GM18873 (cell line): ENCODE measurements around the gene RMND1.
A peak's percentile ranks its signal among the peaks of the same experiment; 100 is the strongest.
"Not testable (repeated sequence)": the region's sequence is repeated elsewhere in the genome, so short reads cannot be mapped to it uniquely, and the experiment has no call there.

ENCODE experiments used
- ATAC-seq: cut with Tn5 transposase; IDR thresholded peaks from one replicate; pipeline ENCODE4 v1.9.1; 2021; ENCODE audit warnings: mild to moderate bottlenecking, moderate library complexity, moderate number of reproducible peaks; ENCODE audit not compliant: unreplicated experiment, low FRiP score

Gene RMND1

GRCh38 chr6:151451950-151452749, at the start of gene RMND1:
Gene RMND1 (minus strand): TSS chr6:151452126. CDS start chr6:151445811, 6,315 bp downstream.
- peak; percentile 94 for ATAC-seq

GRCh38 chr6:151499551-151499950, 47.6 kb upstream of the RMND1 start:
- ATAC-seq, result no peak

- peak; percentile 74 for ATAC-seq
These were observed 46.4 kb upstream of the RMND1 start for GRCh38 chr6:151498327-151498726.

- peak; percentile 20 for ATAC-seq
These were observed 46.0 kb upstream of the RMND1 start for GRCh38 chr6:151497905-151498304.

GRCh38 chr6:151495380-151495779, 43.5 kb upstream of the RMND1 start:
- ATAC-seq, result no peak

DNA sequence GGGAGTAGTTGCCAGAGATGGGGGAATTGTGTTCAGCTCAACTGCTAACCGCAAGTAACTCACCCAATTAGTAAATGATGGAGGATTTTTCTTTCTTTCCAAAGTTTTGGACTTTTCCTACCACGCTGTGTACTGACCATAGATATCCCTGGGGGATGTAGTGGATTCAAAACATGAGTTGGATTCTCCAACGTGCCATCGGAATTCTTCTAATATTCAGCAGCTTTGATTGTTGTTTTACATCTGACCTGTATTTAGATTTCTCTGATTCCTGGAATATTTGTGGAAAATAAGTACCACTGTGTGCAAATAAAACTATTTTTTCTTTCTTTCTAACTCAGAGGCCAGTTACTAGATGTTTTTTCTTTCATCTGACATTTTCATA, 43.0 kb upstream of the RMND1 start:
- ATAC-seq, result no peak

- ATAC-seq, result no peak
These were observed 42.5 kb upstream of the RMND1 start for GRCh38 chr6:151494235-151494935.

DNA sequence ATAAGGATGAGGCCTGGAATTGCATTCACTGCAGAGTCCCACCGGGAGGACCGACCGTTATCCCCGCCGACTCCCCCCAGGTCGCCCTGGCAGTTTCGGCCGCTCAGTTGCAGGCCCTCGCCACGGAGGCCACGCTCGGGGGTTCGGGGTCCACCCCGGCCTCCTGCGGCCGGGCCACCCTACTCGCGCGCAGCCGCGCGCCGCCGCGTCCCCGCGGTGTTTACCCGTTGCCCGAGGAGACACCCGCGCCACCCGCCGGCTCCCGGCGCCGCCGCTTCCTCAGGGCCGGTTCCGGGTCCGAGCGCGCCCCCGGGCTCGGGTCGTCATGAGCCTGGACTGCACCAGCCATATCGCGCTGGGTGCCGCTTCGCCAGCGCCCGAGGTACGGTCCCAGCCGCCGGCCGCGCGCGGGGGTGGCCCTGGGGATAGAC, 41.9 kb upstream of the RMND1 start, which contains the start of gene CCDC170:
CCDC170 (plus strand) TSS at position 214 of the 431 bp plus-strand sequence; CDS start at position 326, 112 bp downstream.
- ATAC-seq, result no peak

DNA sequence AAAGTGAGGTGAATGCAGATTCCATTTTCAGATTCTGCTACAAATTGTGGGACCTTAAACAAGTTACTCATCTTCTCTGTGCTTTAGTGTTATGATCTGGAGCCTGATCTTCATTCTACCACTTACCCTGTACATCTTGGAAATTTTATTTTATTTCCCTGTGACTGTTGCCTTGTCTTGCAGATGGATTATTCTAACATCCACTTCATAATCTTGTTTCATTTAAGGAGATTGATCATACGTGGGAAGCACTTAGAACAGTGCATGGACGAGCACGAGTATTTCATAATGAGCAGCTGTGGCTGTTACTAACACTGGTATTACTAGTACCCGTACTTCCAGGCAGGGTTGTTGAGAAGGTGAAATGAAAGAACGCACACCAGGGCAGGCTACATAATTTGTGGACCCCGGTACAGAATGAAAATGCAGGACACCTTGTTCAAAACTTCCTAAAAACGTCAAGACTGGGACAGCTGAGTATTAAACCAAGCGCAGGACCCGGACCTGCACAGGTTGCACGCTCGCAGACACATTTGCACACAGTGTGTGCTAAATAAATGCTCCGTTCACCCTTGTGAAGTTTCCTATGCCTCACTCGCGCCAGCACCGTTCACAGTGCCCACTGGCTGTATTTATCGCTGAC, 41.4 kb upstream of the RMND1 start:
- no peak for ATAC-seq

- no peak for ATAC-seq
These were observed 39.1 kb upstream of the RMND1 start for GRCh38 chr6:151490996-151491395.

DNA sequence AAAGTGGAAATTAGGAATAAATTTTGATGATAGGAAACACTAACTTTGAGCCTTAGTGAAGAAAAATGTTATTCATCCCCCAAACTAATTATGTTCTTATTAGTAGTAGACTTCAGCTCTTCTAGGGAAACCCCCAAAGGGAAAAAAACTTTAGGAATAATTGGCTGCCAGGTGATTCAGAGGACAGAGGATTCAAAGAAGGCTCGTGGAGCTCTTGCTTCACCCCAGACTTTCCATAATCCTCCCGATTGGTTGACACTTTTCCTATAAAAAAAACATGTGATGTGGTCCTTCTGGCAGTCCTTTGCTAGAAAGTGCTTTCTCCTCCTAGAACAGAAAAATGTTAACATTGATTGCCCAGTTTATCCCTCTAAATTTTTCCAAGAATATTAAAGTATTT, 36.3 kb upstream of the RMND1 start:
- ATAC-seq, result no peak

DNA sequence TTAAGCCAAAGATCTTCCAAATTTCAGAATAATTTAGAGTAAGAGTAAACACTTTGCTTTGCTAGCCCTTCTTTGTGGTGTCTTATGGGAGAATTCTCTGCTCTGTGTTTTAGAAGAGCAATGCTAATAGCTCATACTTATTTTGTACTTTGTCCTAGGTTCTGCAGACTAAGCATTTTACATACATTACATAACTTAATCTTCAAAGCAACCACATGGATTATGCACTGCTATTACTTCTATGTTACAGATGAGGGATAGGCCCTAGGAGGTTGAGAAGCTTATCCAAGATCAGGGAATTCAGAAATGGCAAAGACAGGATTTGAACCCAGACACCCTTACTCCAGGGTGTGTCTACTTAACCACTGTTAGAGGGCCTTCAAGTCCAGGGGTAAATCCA, 32.1 kb upstream of the RMND1 start:
- ATAC-seq, result no peak

GRCh38 chr6:151482290-151482689, 30.4 kb upstream of the RMND1 start:
- ATAC-seq, result no peak

DNA sequence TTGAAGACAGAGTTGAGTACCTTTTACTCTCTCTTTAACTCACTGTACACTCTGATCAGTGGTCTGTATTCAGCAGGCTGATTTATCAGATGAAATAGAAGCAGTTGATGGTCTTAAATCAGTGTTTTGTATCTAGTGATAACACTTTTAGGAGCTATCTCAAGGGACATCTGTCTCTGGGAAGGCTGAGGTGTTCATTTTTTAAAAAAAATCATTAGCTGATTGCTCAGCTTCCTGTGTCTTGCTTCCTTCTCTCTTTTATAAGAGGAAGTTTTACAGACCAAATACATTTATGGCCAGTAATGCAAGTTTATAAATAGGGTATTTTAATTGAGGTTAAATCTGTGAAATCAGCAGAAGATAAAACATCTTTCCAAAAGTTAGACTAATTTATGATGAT, 29.9 kb upstream of the RMND1 start:
- ATAC-seq, result no peak

DNA sequence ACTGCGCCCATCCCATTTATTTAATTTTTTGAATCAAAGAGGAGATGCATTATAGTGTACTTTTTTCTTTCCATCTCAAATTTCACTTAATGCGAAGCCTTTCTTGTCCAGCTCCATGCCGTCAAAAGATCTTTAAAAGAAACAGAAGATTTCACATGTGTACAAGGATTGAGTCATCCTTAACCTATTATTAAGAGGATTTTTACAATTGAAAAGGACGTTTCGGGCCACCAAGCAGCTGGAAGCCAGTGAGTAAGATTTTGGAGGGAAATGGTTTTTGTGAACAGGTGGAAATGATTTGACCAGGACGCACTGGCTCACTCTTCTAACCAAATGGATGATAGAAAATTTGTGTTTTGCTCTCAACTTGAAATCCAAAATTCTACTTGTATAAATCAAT, 26.7 kb upstream of the RMND1 start:
- ATAC-seq, result no peak

GRCh38 chr6:151477726-151478125, 25.8 kb upstream of the RMND1 start:
- ATAC-seq, result no peak

- no peak for ATAC-seq
These were observed 24.0 kb upstream of the RMND1 start for GRCh38 chr6:151475653-151476523.

GRCh38 chr6:151464702-151465101, 12.8 kb upstream of the RMND1 start:
- no peak for ATAC-seq

- no peak for ATAC-seq
These were observed 9.7 kb upstream of the RMND1 start for GRCh38 chr6:151461673-151462072.

DNA sequence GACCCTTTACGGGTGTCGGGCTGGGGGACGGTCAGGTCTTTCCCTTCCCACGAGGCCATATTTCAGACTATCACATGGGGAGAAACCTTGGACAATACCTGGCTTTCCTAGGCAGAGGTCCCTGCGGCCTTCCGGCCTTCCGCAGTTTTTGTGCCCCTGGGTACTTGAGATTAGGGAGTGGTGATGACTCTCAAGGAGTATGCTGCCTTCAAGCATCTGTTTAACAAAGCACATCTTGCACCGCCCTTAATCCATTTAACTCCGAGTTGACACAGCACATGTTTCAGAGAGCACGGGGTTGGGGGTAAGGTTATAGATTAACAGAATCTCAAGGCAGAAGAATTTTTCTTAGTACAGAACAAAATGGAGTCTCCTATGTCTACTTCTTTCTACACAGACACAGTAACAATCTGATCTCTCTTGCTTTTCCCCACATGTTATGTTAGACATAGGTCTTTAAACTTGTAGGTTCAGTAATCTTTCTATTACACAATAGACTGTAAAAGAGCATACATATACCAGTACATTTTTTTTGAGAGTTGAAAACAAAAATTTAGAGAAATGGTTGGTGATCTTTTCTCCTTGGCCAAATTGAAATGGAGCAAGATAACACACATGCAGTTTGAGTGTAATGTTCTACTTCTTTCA, 3.9 kb upstream of the RMND1 start:
- not testable (repeated sequence) for ATAC-seq
